ENCODE results near the gene BTNL9. TPM values are rescaled to one million over a fixed set of nuclear protein-coding genes. Genes with fewer than 3 reads are reported as not detected.

BTNL9 gene
- polyA plus RNA-seq, 1 of the 3 experiments (the other 2 are of a cell fraction), result not detected

GRCh38 chr5:181040631-181040945 is 522 bp downstream of the BTNL9 start:
- no peak overlapping the region for H3K4me3 ChIP-seq (ENCODE audit: low read depth in 2 of 2, low read length in 1 of 2)
- H3K4me2 ChIP-seq, result no peak overlapping the region
- POLR2A ChIA-PET, result no interaction called here
- TF ChIP-seq EP300 (IDR thresholded peaks at IDR 0.05; ENCODE audit: borderline replicate concordance in 1 of 2, low read depth in 1 of 2, low read length in 1 of 2) (no peak), SMC3 (IDR thresholded peaks at IDR 0.05; ENCODE audit: low read depth, low read length) (no peak), USF2 (IDR thresholded peaks at IDR 0.05; ENCODE audit: borderline replicate concordance, low read depth, low read length) (no peak), TAF1 (IDR thresholded peaks at IDR 0.05; ENCODE audit: borderline replicate concordance, low read depth, low read length) (no peak), PBX3 (IDR thresholded peaks at IDR 0.05) (no peak), RFX5 (IDR thresholded peaks at IDR 0.05; ENCODE audit: low read length) (no peak), ZBTB33 (IDR thresholded peaks at IDR 0.05; ENCODE audit: borderline replicate concordance, low read depth) (no peak), USF1 (IDR thresholded peaks at IDR 0.05; ENCODE audit: borderline replicate concordance, low read depth) (no peak), RCOR1 (IDR thresholded peaks at IDR 0.05; ENCODE audit: low read length) (no peak), CTCF (IDR thresholded peaks at IDR 0.05) (no peak)
- H3K27me3 ChIP-seq (ENCODE audit: insufficient read depth), result peaks cover 67% of the 10 kb centered on the region
- H3K79me2 ChIP-seq (ENCODE audit: insufficient read depth), result no peaks in the 10 kb centered on the region
- no peaks in the 10 kb centered on the region for H3F3A ChIP-seq (replicated peaks; ENCODE audit: insufficient read depth)
- H3K4me1 ChIP-seq (ENCODE audit: control insufficient read depth in 1 of 2, insufficient read depth in 2 of 2, low read depth in 1 of 2, low read length in 1 of 2), result no peaks in the 10 kb centered on the region
- no peaks in the 10 kb centered on the region for H4K20me1 ChIP-seq (ENCODE audit: insufficient read depth)
- DNase-seq, result no peak
- H3K9me3 ChIP-seq, result no peaks in the 10 kb centered on the region
- no peaks in the 10 kb centered on the region for H3K36me3 ChIP-seq (replicated peaks in 1 of 2; ENCODE audit: control insufficient read depth in 1 of 2, insufficient read depth in 2 of 2, low read length in 1 of 2)
- CTCF ChIA-PET, result interaction anchor here (0.6 kb wide), 1 partner anchor 96 kb away, joined by 3 read pairs; no protein-coding TSS in a partner anchor
- 4% methylated on average over 7 of the region's 8 CpGs for WGBS (ENCODE audit: low lambda C conversion rate)
- H2AFZ ChIP-seq (ENCODE audit: low read depth), result no peak overlapping the region
- no peak overlapping the region for H3K9ac ChIP-seq
- no peak overlapping the region for H3K27ac ChIP-seq (ENCODE audit: low read depth in 2 of 2, low read length in 1 of 2)
- H3K9me2 ChIP-seq, result no peaks in the 10 kb centered on the region

All from SK-N-SH (cell line).